VCaP (cell line): Measurements from ENCODE around the gene PXYLP1.

Experiments used
- H3K27ac ChIP-seq: fragments of 450-650 bp; 2 replicates; pipeline ENCODE4 v1.5.1; 2017
- CTCF ChIP-seq: fragments of 450-650 bp; conservative IDR thresholded peaks from 2 replicates; pipeline ENCODE4 v1.5.1; 2017; ENCODE audit warnings: mild to moderate bottlenecking, moderate library complexity

The PXYLP1 gene

GRCh38 chr3:141267629-141268028, 36.0 kb downstream of the PXYLP1 start:
- no peak overlapping the region for H3K27ac ChIP-seq
- TF ChIP-seq CTCF = no peak

GRCh38 chr3:141268306-141268705, 36.7 kb downstream of the PXYLP1 start:
- H3K27ac ChIP-seq = no peak overlapping the region
- no peak for TF ChIP-seq CTCF

- TF ChIP-seq CTCF = no peak
- no peak overlapping the region for H3K27ac ChIP-seq
Observed at GRCh38 chr3:141268791-141269190, 37.2 kb downstream of the PXYLP1 start.

GRCh38 chr3:141269961-141270360, 38.3 kb downstream of the PXYLP1 start:
- no peak overlapping the region for H3K27ac ChIP-seq
- no peak for TF ChIP-seq CTCF

GRCh38 chr3:141271279-141272030, 39.8 kb downstream of the PXYLP1 start:
- H3K27ac ChIP-seq = no peak overlapping the region

GRCh38 chr3:141272906-141273662, 41.5 kb downstream of the PXYLP1 start:
- no peak overlapping the region for H3K27ac ChIP-seq
- TF ChIP-seq CTCF = no peak

More at GRCh38 chr3:141271279-141272030, 39.8 kb downstream of the PXYLP1 start:
- TF ChIP-seq CTCF = no peak

GRCh38 chr3:141273700-141274410, 42.2 kb downstream of the PXYLP1 start:
- H3K27ac ChIP-seq = no peak overlapping the region
- no peak for TF ChIP-seq CTCF
